SKM-1 (cell line): ENCODE results near the gene KANSL1.
"Not testable (repeated sequence)": the region's sequence is repeated elsewhere in the genome, so short reads cannot be mapped to it uniquely, and the experiment has no call there.

Experiments used
- DNase-seq: peaks from one replicate; lab custom pipeline; 2025; ENCODE audit not compliant: unreplicated experiment; lab: John Stamatoyannopoulos, UW

KANSL1 gene

GRCh38 chr17:46026166-46027047 lies 166.8 kb downstream of the KANSL1 start:
- DNase-seq = no peak

- no peak for DNase-seq
Observed at GRCh38 chr17:46025510-46026165, 167.6 kb downstream of the KANSL1 start.

- no peak for DNase-seq
Observed at GRCh38 chr17:46025060-46025459, 168.2 kb downstream of the KANSL1 start.

- no peak for DNase-seq
Observed at GRCh38 chr17:46024590-46024989, 168.6 kb downstream of the KANSL1 start.

- DNase-seq = no peak
Observed at GRCh38 chr17:46023783-46024388, 169.3 kb downstream of the KANSL1 start.

GRCh38 chr17:46023366-46023765 lies 169.9 kb downstream of the KANSL1 start:
- DNase-seq = not testable (repeated sequence)

- no peak for DNase-seq
Observed at GRCh38 chr17:46020998-46021397, 172.2 kb downstream of the KANSL1 start.

- no peak for DNase-seq
Observed at GRCh38 chr17:46020023-46020761, 173.0 kb downstream of the KANSL1 start.

- DNase-seq = not testable (repeated sequence)
Observed at GRCh38 chr17:46019408-46019925, 173.8 kb downstream of the KANSL1 start.

GRCh38 chr17:46013502-46014165 lies 179.6 kb downstream of the KANSL1 start:
- no peak for DNase-seq

GRCh38 chr17:46013127-46013501 lies 180.1 kb downstream of the KANSL1 start:
- no peak for DNase-seq

- no peak for DNase-seq
Observed at GRCh38 chr17:46012506-46013079, 180.6 kb downstream of the KANSL1 start.

- DNase-seq = no peak
Observed at GRCh38 chr17:46011711-46012505, 181.3 kb downstream of the KANSL1 start.

GRCh38 chr17:46010597-46011186 lies 182.5 kb downstream of the KANSL1 start:
- no peak for DNase-seq

- no peak for DNase-seq
Observed at GRCh38 chr17:46009681-46010596, 183.3 kb downstream of the KANSL1 start.

- DNase-seq = no peak
Observed at GRCh38 chr17:46008591-46008990, 184.6 kb downstream of the KANSL1 start.

GRCh38 chr17:46007461-46007965 lies 185.7 kb downstream of the KANSL1 start:
- no peak for DNase-seq

GRCh38 chr17:46006082-46006481 lies 187.1 kb downstream of the KANSL1 start:
- not testable (repeated sequence) for DNase-seq
